H1 (cell line): ENCODE results near the gene GRK5. TPM values are rescaled to one million over a fixed set of nuclear protein-coding genes. Genes with fewer than 3 reads are reported as not detected.

Experiments used
- CTCF ChIA-PET: fragments of 300-600 bp; sonication (Branson Sonifier 250); formaldehyde crosslinking; loops from one replicate; lab custom pipeline; 2021; ENCODE audit not compliant: partially characterized antibody; lab: Charles Lee
- POLR2A ChIA-PET: fragments of 300-600 bp; sonication (Branson Sonifier 250); formaldehyde crosslinking; loops from one replicate; lab custom pipeline; 2021; ENCODE audit warnings: inconsistent platforms; ENCODE audit not compliant: partially characterized antibody; lab: Charles Lee
- DNase-seq, 2 experiments: peaks; one replicate each; pipeline versions ENCODE4 v3.0.0 to v3.0.0-alpha.2; 2010 to 2022; ENCODE audit warnings: low spot score in 2 of 2, low read depth in 1 of 2, mixed read lengths in 1 of 2
- FAIRE-seq: peaks from 2 replicates; lab custom pipeline; 2011; peaks lifted over from hg19 to GRCh38; lab: Jason Lieb, UNC
- H2AFZ ChIP-seq: 2 replicates; pipeline ENCODE4 v1.8.1; 2012; ENCODE audit warnings: low read length, inconsistent platforms
- H2AK5ac ChIP-seq: 2 replicates; pipeline ENCODE4 v1.6.1; 2013; ENCODE audit warnings: low read depth, low read length
- H2BK120ac ChIP-seq: replicated peaks from 2 replicates; pipeline ENCODE3; 2013; ENCODE audit warnings: low read depth, low read length, inconsistent platforms
- H2BK12ac ChIP-seq: 2 replicates; pipeline ENCODE4 v1.6.1; 2013; ENCODE audit warnings: low read depth, low read length
- H2BK15ac ChIP-seq: 2 replicates; pipeline ENCODE4 v1.6.1; 2013; ENCODE audit warnings: low read length
- H2BK20ac ChIP-seq: 2 replicates; pipeline ENCODE4 v1.6.1; 2013; ENCODE audit warnings: low read length
- H2BK5ac ChIP-seq: 2 replicates; pipeline ENCODE4 v1.6.1; 2013; ENCODE audit warnings: low read depth, low read length
- H3K14ac ChIP-seq: 2 replicates; pipeline ENCODE4 v1.6.1; 2013; ENCODE audit warnings: inconsistent platforms; ENCODE audit not compliant: insufficient read length
- H3K18ac ChIP-seq: 2 replicates; pipeline ENCODE4 v1.6.1; 2013; ENCODE audit warnings: low read length; ENCODE audit errors: extremely low read depth
- H3K23ac ChIP-seq: 2 replicates; pipeline ENCODE4 v1.6.1; 2013; ENCODE audit warnings: inconsistent platforms; ENCODE audit not compliant: insufficient read length
- H3K23me2 ChIP-seq: 2 replicates; pipeline ENCODE4 v1.6.1; 2013; ENCODE audit warnings: low read depth, low read length
- H3K27ac ChIP-seq: 2 replicates; pipeline ENCODE4 v1.6.1; 2011; ENCODE audit warnings: low read depth, low read length, inconsistent platforms
- H3K27me3 ChIP-seq, 4 experiments: replicated peaks in 1 of 4; 1 replicate in 1 of 4; 2 replicates in 3 of 4; pipeline versions ENCODE4 v1.6.1 to v1.8.1; 2011 to 2013; ENCODE audit warnings: low read length in 3 of 4, mild to moderate bottlenecking in 3 of 4, inconsistent platforms in 2 of 4, mixed read lengths in 2 of 4, moderate library complexity in 1 of 4; ENCODE audit not compliant: control insufficient read depth in 3 of 4, insufficient read depth in 3 of 4; ENCODE audit errors: extremely low read depth in 1 of 4
- H3K36me3 ChIP-seq, 4 experiments: 2 replicates each; pipeline versions ENCODE4 v1.6.1 to v1.8.1; 2011 to 2013; ENCODE audit warnings: mild to moderate bottlenecking in 4 of 4, low read length in 3 of 4, moderate library complexity in 2 of 4, control low read depth in 1 of 4, inconsistent platforms in 1 of 4; ENCODE audit not compliant: insufficient read depth in 4 of 4, control insufficient read depth in 2 of 4
- H3K4ac ChIP-seq: replicated peaks from 2 replicates; pipeline ENCODE3; 2013; ENCODE audit warnings: low read length, low read depth, mixed read lengths, inconsistent platforms; ENCODE audit not compliant: insufficient read length
- H3K4me1 ChIP-seq, 4 experiments: replicated peaks in 1 of 4; 1 replicate in 1 of 4; 2 replicates in 3 of 4; pipeline versions ENCODE4 v1.6.1 to v1.8.1; 2011 to 2013; ENCODE audit warnings: low read length in 3 of 4, inconsistent platforms in 2 of 4, mixed read lengths in 1 of 4; ENCODE audit not compliant: insufficient read depth in 4 of 4, control insufficient read depth in 3 of 4
- H3K4me2 ChIP-seq, 2 experiments: 2 replicates each; pipeline versions ENCODE4 v1.6.1 to v1.8.1; 2011 to 2013; ENCODE audit warnings: low read depth in 2 of 2, low read length in 2 of 2, control low read depth in 1 of 2, inconsistent platforms in 1 of 2, mild to moderate bottlenecking in 1 of 2; ENCODE audit not compliant: insufficient read depth in 1 of 2
- H3K4me3 ChIP-seq, 4 experiments: fragments of 200-600, 300-600 bp in 1 of 4; sonication (generic), shearing (Covaris generic), sonication (Bioruptor Twin) in 1 of 4; 2 replicates each; pipeline versions ENCODE4 v1.5.1 to v1.8.1; 2011 to 2016; ENCODE audit warnings: low read length in 4 of 4, low read depth in 3 of 4, control low read depth in 2 of 4, inconsistent platforms in 2 of 4, mild to moderate bottlenecking in 2 of 4, mixed read lengths in 1 of 4, moderate library complexity in 1 of 4; ENCODE audit not compliant: insufficient read depth in 2 of 4; ENCODE audit errors: extremely low read depth in 1 of 4
- H3K56ac ChIP-seq: replicated peaks from 2 replicates; pipeline ENCODE3; 2013; ENCODE audit warnings: low read depth, mild to moderate bottlenecking, mixed read lengths, low read length, inconsistent platforms; ENCODE audit not compliant: insufficient read length
- H3K79me1 ChIP-seq: 2 replicates; pipeline ENCODE4 v1.6.1; 2013; ENCODE audit warnings: low read depth, low read length, control low read depth
- H3K79me2 ChIP-seq, 2 experiments: 2 replicates each; pipeline versions ENCODE4 v1.6.1 to v1.8.1; 2012 to 2013; ENCODE audit warnings: low read length in 2 of 2, mild to moderate bottlenecking in 2 of 2, inconsistent platforms in 1 of 2; ENCODE audit not compliant: insufficient read depth in 2 of 2, control insufficient read depth in 1 of 2
- H3K9ac ChIP-seq, 4 experiments: replicated peaks in 1 of 4; 1 replicate in 1 of 4; 2 replicates in 3 of 4; pipeline versions ENCODE4 v1.6.1 to v1.8.1; 2011 to 2013; ENCODE audit warnings: low read depth in 3 of 4, low read length in 3 of 4, control low read depth in 2 of 4, mild to moderate bottlenecking in 2 of 4, moderate library complexity in 2 of 4, inconsistent platforms in 1 of 4; ENCODE audit errors: extremely low read depth in 1 of 4
- H3K9me3 ChIP-seq, 2 experiments: 2 replicates each; pipeline versions ENCODE4 v1.6.1 to v1.8.1; 2012 to 2013; ENCODE audit warnings: mild to moderate bottlenecking in 2 of 2, moderate library complexity in 2 of 2, control low read depth in 1 of 2, inconsistent platforms in 1 of 2, low read depth in 1 of 2, low read length in 1 of 2, mixed read lengths in 1 of 2; ENCODE audit not compliant: insufficient read depth in 2 of 2
- H4K20me1 ChIP-seq, 2 experiments: replicated peaks in 1 of 2; 2 replicates each; pipeline versions ENCODE3 to v1.8.1; 2011 to 2013; ENCODE audit warnings: inconsistent platforms in 2 of 2, low read length in 2 of 2, mild to moderate bottlenecking in 1 of 2; ENCODE audit not compliant: insufficient read depth in 2 of 2, control insufficient read depth in 1 of 2
- H4K5ac ChIP-seq: 2 replicates; pipeline ENCODE4 v1.6.1; 2013; ENCODE audit warnings: low read length, low read depth, mixed read lengths, inconsistent platforms; ENCODE audit not compliant: insufficient read length
- H4K8ac ChIP-seq: 2 replicates; pipeline ENCODE4 v1.8.0; 2013; ENCODE audit warnings: mild to moderate bottlenecking, moderate library complexity, low read length, inconsistent platforms; ENCODE audit not compliant: insufficient read depth; ENCODE audit errors: extremely low read depth
- H4K91ac ChIP-seq: replicated peaks from 2 replicates; pipeline ENCODE3; 2013; ENCODE audit warnings: low read length, mixed read lengths, inconsistent platforms; ENCODE audit not compliant: insufficient read length
- CTBP2 ChIP-seq: IDR thresholded peaks from 2 replicates; pipeline ENCODE4 v1.7.0; 2011; ENCODE audit warnings: borderline replicate concordance, mild to moderate bottlenecking, moderate library complexity, mixed read lengths, low read length; ENCODE audit not compliant: insufficient read depth, insufficient read length
- EGR1 ChIP-seq: IDR thresholded peaks from 2 replicates; pipeline ENCODE4 v1.6.1; 2011; ENCODE audit warnings: low read depth, low read length, borderline replicate concordance
- GABPA ChIP-seq: IDR thresholded peaks from 2 replicates; pipeline ENCODE4 v1.6.1; 2011; ENCODE audit warnings: mild to moderate bottlenecking, low read length, moderate library complexity, borderline replicate concordance; ENCODE audit not compliant: insufficient read depth
- HDAC6 ChIP-seq: IDR thresholded peaks from one replicate; pipeline ENCODE4 v1.7.1; 2012; ENCODE audit warnings: low read depth, mild to moderate bottlenecking, inconsistent platforms, low read length, moderate library complexity
- KDM1A ChIP-seq: fragments of 200-600, 300-600 bp; sonication (generic); IDR thresholded peaks from 2 replicates; pipeline ENCODE4 v1.7.1; 2016; ENCODE audit warnings: mild to moderate bottlenecking, low read length, borderline replicate concordance
- MAFK ChIP-seq: IDR thresholded peaks from 2 replicates; pipeline ENCODE4 v1.6.1; 2012; ENCODE audit warnings: low read depth, mild to moderate bottlenecking, improper control_type of control experiment, low read length
- NRF1 ChIP-seq: IDR thresholded peaks from 2 replicates; pipeline ENCODE4 v1.6.1; 2011; ENCODE audit warnings: mild to moderate bottlenecking, low read depth, low read length, improper control_type of control experiment
- RBBP5 ChIP-seq: IDR thresholded peaks from 2 replicates; pipeline ENCODE4 v1.7.1; 2012; ENCODE audit warnings: low read depth, mild to moderate bottlenecking, inconsistent platforms, low read length, moderate library complexity, borderline replicate concordance
- RFX5 ChIP-seq: IDR thresholded peaks from 2 replicates; pipeline ENCODE4 v1.6.1; 2011; ENCODE audit warnings: low read depth, low read length, improper control_type of control experiment, borderline replicate concordance
- SAP30 ChIP-seq: fragments of 300-600 bp; sonication (generic); IDR thresholded peaks from 2 replicates; pipeline ENCODE4 v1.7.1; 2012; ENCODE audit warnings: low read length, moderate library complexity, mild to moderate bottlenecking, inconsistent platforms; ENCODE audit not compliant: insufficient read depth, insufficient replicate concordance
- SP1 ChIP-seq: IDR thresholded peaks from 2 replicates; pipeline ENCODE4 v1.6.1; 2011; ENCODE audit warnings: low read depth, low read length
- SP2 ChIP-seq: IDR thresholded peaks from 2 replicates; pipeline ENCODE4 v1.6.1; 2012; ENCODE audit warnings: mild to moderate bottlenecking, low read length, inconsistent platforms
- WGBS, 2 experiments: shearing (Covaris generic) in 1 of 2; methylation state at CpG; one replicate each; pipeline versions ENCODE4 v1.1.6 to v1.1.7; 2013 to 2015; ENCODE audit warnings: low lambda C conversion rate in 2 of 2, mixed read lengths in 2 of 2, inconsistent platforms in 1 of 2, low coverage in 1 of 2, missing lambda C conversion rate in 1 of 2; ENCODE audit not compliant: insufficient replicate concordance in 2 of 2, insufficient coverage in 1 of 2, insufficient read length in 1 of 2; ENCODE audit errors: extremely low coverage in 1 of 2, missing lambda C conversion rate in 1 of 2; 5-methylcytosine and 5-hydroxymethylcytosine counted together
- polyA plus RNA-seq, 7 experiments: library from polyadenylated mRNA; depleted of rRNA in 3 of 7; stranded (reverse) in 5 of 7; unstranded in 2 of 7; fragments of >200 nt in 5 of 7; fragments of 200-250 nt in 2 of 7; gene quantifications; 1 replicate in 5 of 7; 2 replicates in 1 of 7; 4 replicates in 1 of 7; pipeline versions ENCODE4 v1.2.1 to v1.2.3, GENCODE V29; 2011 to 2013; ENCODE audit warnings: missing spikeins in 2 of 7, mixed read lengths in 2 of 7
- total RNA-seq: library from RNA; stranded (reverse); fragmentation: NEBNext Ultra II Directional; extraction: Animal tissue kit (Norgen Biotek cat#: 25700); gene quantifications from 2 replicates; pipeline ENCODE4 v1.2.1, GENCODE V29; 2021
- TF ChIP-seq, protein P1 (sequence below): IDR thresholded peaks from 2 replicates; pipeline ENCODE4 v1.6.1; 2011; ENCODE audit warnings: low read length, improper control_type of control experiment

Gene GRK5
- total and polyA plus RNA-seq, 2 of the 8 experiments (the other 6 are each of a cell fraction or from before 2014, with no cell fraction given), result 0.54 to 2.5 TPM

DNA sequence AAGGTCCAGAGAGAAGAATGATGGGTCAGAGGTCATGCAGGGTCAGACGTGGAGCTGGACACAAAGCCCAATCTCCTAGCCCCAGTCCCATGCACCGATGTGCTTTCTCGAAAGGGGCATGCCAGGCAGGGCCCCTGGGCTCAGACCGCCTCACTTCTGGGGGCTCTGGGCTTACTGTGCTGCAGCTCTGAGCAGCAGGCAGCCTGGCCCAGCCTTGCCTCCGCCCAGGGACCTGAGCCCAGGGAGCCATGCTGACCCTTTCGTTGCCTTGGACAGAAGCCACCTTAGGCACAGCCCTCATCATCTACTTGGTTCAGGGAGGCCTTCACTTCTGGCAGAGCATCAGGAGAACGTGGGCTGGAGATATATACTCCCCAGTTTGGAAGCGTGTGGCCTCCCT, 161.2 kb downstream of the GRK5 start:
- WGBS, 2 experiments, result 92% methylated on average over 8 of the region's 8 CpGs; no CpG with 5 or more reads in 1 of the 2 experiments
- no peaks in the 10 kb centered on the region for H3K79me2 ChIP-seq
- H4K91ac ChIP-seq, result no peak overlapping the region
- no peak overlapping the region for H2AK5ac ChIP-seq
- no peak overlapping the region for H2BK5ac ChIP-seq
- no peak overlapping the region for H2AFZ ChIP-seq
- no peaks in the 10 kb centered on the region for H3K9me3 ChIP-seq
- CTCF ChIA-PET, result interaction anchor here (0.6 to 6.4 kb wide), 4 partner anchors 14 to 188 kb away, joined by 3 to 48 read pairs (median 4); no protein-coding TSS in a partner anchor
- H3K4me3 ChIP-seq, result no peak overlapping the region
- no peaks in the 10 kb centered on the region for H3K79me1 ChIP-seq
- no peak overlapping the region for H4K8ac ChIP-seq
- no peak overlapping the region for H3K9ac ChIP-seq
- no peak overlapping the region for H3K14ac ChIP-seq
- no peak for DNase-seq
- no peak overlapping the region for H3K56ac ChIP-seq
- H3K18ac ChIP-seq, result no peak overlapping the region
- POLR2A ChIA-PET, result no interaction called here
- H3K27me3 ChIP-seq, result no peaks in the 10 kb centered on the region
- no peak overlapping the region for H2BK20ac ChIP-seq
- no peak overlapping the region for H3K4me2 ChIP-seq
- H3K4ac ChIP-seq, result no peak overlapping the region
- no peaks in the 10 kb centered on the region for H3K4me1 ChIP-seq
- H3K36me3 ChIP-seq, result no peaks in the 10 kb centered on the region
- no peak overlapping the region for H4K5ac ChIP-seq
- no peaks in the 10 kb centered on the region for H3K23me2 ChIP-seq
- H3K23ac ChIP-seq, result no peak overlapping the region
- no peak overlapping the region for H2BK15ac ChIP-seq
- no peak overlapping the region for H2BK12ac ChIP-seq
- no peak overlapping the region for H2BK120ac ChIP-seq
- H4K20me1 ChIP-seq, result no peaks in the 10 kb centered on the region
- no peak overlapping the region for H3K27ac ChIP-seq
- no peak for FAIRE-seq
- no peak for TF ChIP-seq MAFK
- TF ChIP-seq SP2, result no peak
- no peak for TF ChIP-seq HDAC6
- no peak for TF ChIP-seq CTBP2
- no peak for TF ChIP-seq NRF1
- TF ChIP-seq RBBP5, result no peak
- TF ChIP-seq SAP30, result no peak
- TF ChIP-seq EGR1, result no peak
- TF ChIP-seq, protein P1, sequence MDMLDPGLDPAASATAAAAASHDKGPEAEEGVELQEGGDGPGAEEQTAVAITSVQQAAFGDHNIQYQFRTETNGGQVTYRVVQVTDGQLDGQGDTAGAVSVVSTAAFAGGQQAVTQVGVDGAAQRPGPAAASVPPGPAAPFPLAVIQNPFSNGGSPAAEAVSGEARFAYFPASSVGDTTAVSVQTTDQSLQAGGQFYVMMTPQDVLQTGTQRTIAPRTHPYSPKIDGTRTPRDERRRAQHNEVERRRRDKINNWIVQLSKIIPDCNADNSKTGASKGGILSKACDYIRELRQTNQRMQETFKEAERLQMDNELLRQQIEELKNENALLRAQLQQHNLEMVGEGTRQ, result no peak
- TF ChIP-seq SP1, result no peak
- no peak for TF ChIP-seq GABPA
- TF ChIP-seq KDM1A, result no peak
- no peak for TF ChIP-seq RFX5
